Bronchial epithelial cell (primary cell): ENCODE data around the gene ZNF441. TPM values are rescaled to one million over a fixed set of nuclear protein-coding genes. Genes with fewer than 3 reads are reported as not detected.

Experiments
- DNase-seq: peaks from one replicate; pipeline ENCODE4 v3.0.0-alpha.2; 2010; ENCODE audit warnings: low read depth
- FAIRE-seq: peaks from 2 replicates; lab custom pipeline; 2011; peaks lifted over from hg19 to GRCh38; lab: Jason Lieb, UNC
- H3K27me3 ChIP-seq: 2 replicates; pipeline ENCODE4 v1.5.1; 2011; ENCODE audit warnings: low read length; ENCODE audit not compliant: control insufficient read depth, insufficient read depth
- H3K36me3 ChIP-seq: 2 replicates; pipeline ENCODE4 v1.5.1; 2011; ENCODE audit warnings: low read length; ENCODE audit not compliant: control insufficient read depth, insufficient read depth
- H3K4me3 ChIP-seq: 2 replicates; pipeline ENCODE4 v1.5.1; 2011; ENCODE audit warnings: mild to moderate bottlenecking, low read depth, low read length, control low read depth
- total RNA-seq: library from RNA; depleted of rRNA; stranded (reverse); fragments of >200 nt; gene quantifications from 2 replicates; pipeline ENCODE4 v1.2.1, GENCODE V29; 2014
- TF ChIP-seq, protein P1 (sequence below): IDR thresholded peaks from 2 replicates; pipeline ENCODE4 v1.5.1; 2011; ENCODE audit warnings: mild to moderate bottlenecking, moderate library complexity, low read length, control low read depth, inconsistent platforms; ENCODE audit not compliant: insufficient read depth, severe bottlenecking

The ZNF441 gene
- total RNA-seq, 1 donor from 2014 or later, result 7.6 TPM

DNA sequence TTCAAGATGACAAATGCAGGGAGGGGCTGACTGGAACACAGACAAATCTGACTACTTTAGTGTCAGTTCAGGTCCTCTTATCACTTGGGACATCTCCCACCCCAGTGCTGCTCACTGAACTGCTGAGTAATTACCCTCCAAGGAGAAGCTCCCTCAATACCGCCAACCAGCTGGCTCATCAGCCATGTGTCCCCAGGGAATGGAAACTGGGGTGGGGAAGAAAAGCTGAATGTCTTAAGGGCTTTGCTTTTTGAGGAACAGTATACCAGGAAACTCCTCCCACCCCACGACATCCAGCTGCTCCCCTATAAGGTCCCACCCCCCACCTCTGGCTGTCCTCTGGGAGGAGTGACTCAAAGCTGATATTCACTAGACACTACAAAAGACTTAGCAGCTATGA is 30.1 kb upstream of the ZNF441 start:
- H3K27me3 ChIP-seq, result no peaks in the 10 kb centered on the region
- H3K4me3 ChIP-seq, result no peak overlapping the region
- H3K36me3 ChIP-seq, result no peaks in the 10 kb centered on the region
- TF ChIP-seq, protein P1, sequence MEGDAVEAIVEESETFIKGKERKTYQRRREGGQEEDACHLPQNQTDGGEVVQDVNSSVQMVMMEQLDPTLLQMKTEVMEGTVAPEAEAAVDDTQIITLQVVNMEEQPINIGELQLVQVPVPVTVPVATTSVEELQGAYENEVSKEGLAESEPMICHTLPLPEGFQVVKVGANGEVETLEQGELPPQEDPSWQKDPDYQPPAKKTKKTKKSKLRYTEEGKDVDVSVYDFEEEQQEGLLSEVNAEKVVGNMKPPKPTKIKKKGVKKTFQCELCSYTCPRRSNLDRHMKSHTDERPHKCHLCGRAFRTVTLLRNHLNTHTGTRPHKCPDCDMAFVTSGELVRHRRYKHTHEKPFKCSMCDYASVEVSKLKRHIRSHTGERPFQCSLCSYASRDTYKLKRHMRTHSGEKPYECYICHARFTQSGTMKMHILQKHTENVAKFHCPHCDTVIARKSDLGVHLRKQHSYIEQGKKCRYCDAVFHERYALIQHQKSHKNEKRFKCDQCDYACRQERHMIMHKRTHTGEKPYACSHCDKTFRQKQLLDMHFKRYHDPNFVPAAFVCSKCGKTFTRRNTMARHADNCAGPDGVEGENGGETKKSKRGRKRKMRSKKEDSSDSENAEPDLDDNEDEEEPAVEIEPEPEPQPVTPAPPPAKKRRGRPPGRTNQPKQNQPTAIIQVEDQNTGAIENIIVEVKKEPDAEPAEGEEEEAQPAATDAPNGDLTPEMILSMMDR, result no peak
- DNase-seq (peak; percentile 18), FAIRE-seq (no peak)

DNA sequence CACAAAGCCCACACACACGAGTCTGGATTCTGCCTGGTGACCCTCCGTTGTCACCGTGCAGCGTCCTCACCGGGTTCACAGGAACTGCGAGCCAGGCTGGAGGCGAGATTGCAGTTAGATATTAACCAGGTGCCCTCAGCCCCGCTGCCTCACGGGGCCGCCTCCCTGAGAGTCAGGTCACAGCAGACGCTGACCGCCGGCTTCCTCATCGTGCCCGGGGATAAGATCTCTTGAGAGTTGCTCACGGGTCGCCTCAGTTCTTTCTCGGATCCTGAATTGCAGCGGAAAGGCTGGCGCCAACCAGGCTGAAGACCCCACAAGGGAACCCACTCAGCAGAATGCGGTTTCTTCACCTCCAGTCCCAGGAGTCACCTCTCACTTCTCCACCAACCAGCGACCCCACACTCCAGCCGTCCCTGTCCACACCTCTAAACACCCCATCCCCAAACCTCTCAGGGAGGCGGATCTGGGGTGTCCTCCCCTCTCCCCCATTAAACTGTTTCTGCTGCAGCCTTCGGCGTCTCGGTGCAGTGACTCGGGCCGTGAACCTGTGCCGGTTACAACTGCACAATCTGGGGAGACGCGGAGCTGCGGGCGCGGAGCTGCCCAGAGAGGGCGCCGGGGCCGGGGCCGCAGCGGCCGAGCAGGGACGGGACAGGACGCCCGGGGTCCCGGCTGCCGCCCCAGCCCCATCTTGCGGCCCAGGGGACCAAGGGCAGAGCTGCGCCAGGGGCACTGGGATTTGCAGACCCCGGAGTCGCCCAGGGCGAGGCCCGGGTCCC is 28.6 kb upstream of the ZNF441 start:
- FAIRE-seq, result no peak
- Histone ChIP-seq H3K36me3 (no peaks in the 10 kb centered on the region), H3K4me3 (peak overlapping the region; percentile 84), H3K27me3 (no peaks in the 10 kb centered on the region)
- TF ChIP-seq, protein P1, result peak; percentile 1
- no peak for DNase-seq

DNA sequence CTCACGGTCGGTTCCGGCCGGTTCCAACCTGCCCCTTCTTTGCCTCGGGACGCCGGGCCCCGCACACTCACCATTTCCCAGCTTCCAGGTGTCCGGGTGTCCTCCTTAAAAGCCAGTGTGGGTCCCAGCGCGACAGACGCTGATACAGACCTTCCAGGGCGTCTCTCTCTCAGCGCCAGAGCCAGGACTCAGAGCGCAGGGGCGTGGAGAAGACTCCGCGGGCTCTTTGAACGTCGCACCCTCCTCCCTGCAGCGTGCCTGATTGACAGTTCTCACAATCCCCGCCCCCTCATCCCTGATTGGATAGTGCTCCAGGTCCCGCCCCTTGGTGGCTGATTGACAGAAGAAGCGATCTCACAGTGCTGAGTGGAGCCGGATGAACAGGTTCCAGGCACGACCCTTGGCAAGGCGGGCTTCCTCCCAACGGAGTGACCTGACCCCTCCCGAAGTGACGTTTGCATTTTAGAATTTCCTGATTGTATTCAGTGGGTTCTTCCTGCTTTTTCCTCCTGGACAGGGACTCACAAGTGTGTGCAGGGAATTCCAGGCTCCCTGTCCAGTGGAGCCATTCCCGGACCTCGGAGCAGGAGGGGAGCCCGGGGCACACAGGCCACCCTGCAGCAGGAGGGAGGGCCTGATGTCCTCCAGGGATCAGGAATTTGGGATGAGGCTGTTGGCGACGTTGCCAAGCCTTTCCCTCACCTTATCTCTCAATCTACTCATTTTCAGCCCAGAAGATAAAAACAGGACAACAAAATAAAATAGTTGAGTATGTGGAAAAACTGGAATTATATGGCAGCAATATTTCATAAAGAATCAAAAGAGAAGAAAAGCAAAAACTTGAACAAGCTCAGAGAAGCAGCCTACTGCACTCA is 27.8 kb upstream of the ZNF441 start, which contains the start of gene ZNF823:
ZNF823 (minus strand) TSS at position 201 of the 875 bp plus-strand sequence; CDS start at position 74, 127 bp downstream.
- H3K36me3 ChIP-seq, result no peaks in the 10 kb centered on the region
- H3K4me3 ChIP-seq, result peak within 1 kb of the TSS; percentile 84
- DNase-seq (peak; percentile 97), FAIRE-seq (peak; percentile 68)
- H3K27me3 ChIP-seq, result no peaks in the 10 kb centered on the region
- TF ChIP-seq, protein P1, result no peak

DNA sequence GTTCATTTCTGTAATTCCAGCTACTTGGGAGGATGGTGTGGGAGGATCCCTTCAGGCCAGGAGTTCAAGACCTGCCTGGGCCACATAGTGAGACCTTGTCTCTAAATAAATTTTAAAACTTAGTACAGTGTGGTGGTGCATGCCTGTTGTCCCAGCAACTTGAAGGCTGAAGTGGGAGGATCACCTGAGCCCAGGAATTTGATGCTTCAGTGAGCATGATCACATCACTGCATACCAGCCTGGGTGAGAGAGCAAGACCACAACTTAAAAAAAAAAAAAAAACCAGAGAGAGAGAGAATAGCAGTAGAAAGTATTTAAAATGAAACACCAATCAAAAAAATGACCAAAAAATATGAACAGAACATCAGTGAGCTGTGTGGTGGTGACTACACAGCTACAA is 20.9 kb upstream of the ZNF441 start:
- DNase-seq (no peak), FAIRE-seq (no peak)

DNA sequence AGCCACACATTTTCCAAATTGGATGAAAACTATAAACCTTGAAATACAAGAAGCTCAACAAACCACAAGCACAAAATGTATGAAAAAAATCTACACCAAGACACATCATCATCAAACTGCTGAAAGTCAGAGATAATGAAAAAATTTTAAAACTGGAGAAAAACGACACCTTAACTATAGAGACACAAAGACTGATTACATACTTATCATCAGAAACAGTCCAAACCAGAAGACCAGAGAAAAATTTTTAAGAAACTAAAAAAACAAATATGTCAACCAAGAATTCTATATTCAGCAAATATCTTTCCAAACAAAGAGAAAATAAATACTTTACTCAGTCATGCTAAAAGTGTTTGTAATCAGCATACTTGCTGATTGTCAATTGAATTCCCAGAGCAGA is 19.5 kb upstream of the ZNF441 start:
- H3K4me3 ChIP-seq, result no peak overlapping the region
- no peaks in the 10 kb centered on the region for H3K27me3 ChIP-seq
- H3K36me3 ChIP-seq, result no peaks in the 10 kb centered on the region
- FAIRE-seq, result no peak
- TF ChIP-seq, protein P1, result no peak
- no peak for DNase-seq

More for the DNA sequence above, 20.9 kb upstream of the ZNF441 start:
- no peaks in the 10 kb centered on the region for H3K36me3 ChIP-seq
- TF ChIP-seq, protein P1, result no peak
- no peak overlapping the region for H3K4me3 ChIP-seq
- no peaks in the 10 kb centered on the region for H3K27me3 ChIP-seq
